Measurements from ENCODE around the gene UVSSA.

Gene UVSSA

GRCh38 chr4:1368421-1369090, 21.5 kb downstream of the UVSSA start:
- Histone ChIP-seq H3K27ac (no peak overlapping the region), H3K4me2 (no peak overlapping the region), H3K36me3 (ENCODE audit: insufficient read depth) (no peaks in the 10 kb centered on the region), H3K27me3 (ENCODE audit: insufficient read depth, low read depth) (no peaks in the 10 kb centered on the region), H4K20me1 (ENCODE audit: insufficient read depth) (no peaks in the 10 kb centered on the region), H2AFZ (ENCODE audit: low read depth) (no peak overlapping the region), H3K4me1 (ENCODE audit: low read depth, poor library complexity, severe bottlenecking) (no peaks in the 10 kb centered on the region), H3K4me3 (IDR thresholded peaks at IDR 0.05; ENCODE audit: insufficient read depth, low read depth, low read length) (no peak overlapping the region), H3K79me2 (ENCODE audit: insufficient read depth, low read depth) (no peaks in the 10 kb centered on the region), H3K9ac (no peak overlapping the region)
- TF ChIP-seq CTCF (conservative IDR thresholded peaks at IDR 0.05; ENCODE audit: low read depth, low read length) = no peak

GRCh38 chr4:1369091-1369450, 22.1 kb downstream of the UVSSA start:
- Histone ChIP-seq H3K36me3 (ENCODE audit: insufficient read depth) (no peaks in the 10 kb centered on the region), H3K4me1 (ENCODE audit: low read depth, poor library complexity, severe bottlenecking) (no peaks in the 10 kb centered on the region), H3K27me3 (ENCODE audit: insufficient read depth, low read depth) (no peaks in the 10 kb centered on the region), H3K4me2 (no peak overlapping the region), H3K9ac (no peak overlapping the region), H3K79me2 (ENCODE audit: insufficient read depth, low read depth) (no peaks in the 10 kb centered on the region), H4K20me1 (ENCODE audit: insufficient read depth) (no peaks in the 10 kb centered on the region), H3K4me3 (IDR thresholded peaks at IDR 0.05; ENCODE audit: insufficient read depth, low read depth, low read length) (no peak overlapping the region), H3K27ac (no peak overlapping the region), H2AFZ (ENCODE audit: low read depth) (no peak overlapping the region)
- TF ChIP-seq CTCF (conservative IDR thresholded peaks at IDR 0.05; ENCODE audit: low read depth, low read length) = no peak

DNA sequence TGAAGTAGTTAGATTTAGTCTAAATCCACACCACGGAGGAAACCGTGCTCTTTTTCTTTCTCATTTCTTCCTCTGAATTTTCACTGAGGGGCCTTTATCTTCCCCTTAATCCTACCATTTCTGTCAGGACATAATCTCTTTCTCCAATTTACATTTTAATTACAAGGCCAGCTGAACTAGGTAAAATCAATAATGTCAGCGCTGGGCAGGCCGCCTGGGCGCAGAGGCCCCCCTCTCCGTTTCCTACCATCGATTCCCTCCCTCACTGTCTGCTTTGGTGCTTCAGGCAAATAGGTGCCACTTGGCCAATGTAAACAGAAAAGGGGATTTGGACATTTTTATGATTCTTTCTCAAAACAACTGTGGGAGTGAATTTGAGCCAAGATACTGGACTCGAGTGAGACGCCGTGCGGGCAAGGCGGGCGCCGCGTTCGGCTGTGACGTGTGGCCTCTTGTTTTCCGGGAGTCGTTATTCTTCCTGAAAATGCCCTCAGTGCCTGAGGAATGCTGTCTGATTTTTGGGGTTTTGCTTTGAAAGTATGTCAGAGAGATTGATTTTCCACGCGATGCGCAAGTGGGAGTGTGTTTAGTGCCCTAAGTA, 22.6 kb downstream of the UVSSA start:
- no peak overlapping the region for H2AFZ ChIP-seq (ENCODE audit: low read depth)
- no peaks in the 10 kb centered on the region for H3K4me1 ChIP-seq (ENCODE audit: low read depth, poor library complexity, severe bottlenecking)
- H3K4me3 ChIP-seq (IDR thresholded peaks at IDR 0.05; ENCODE audit: insufficient read depth, low read depth, low read length) = no peak overlapping the region
- H3K27ac ChIP-seq = no peak overlapping the region
- H3K9ac ChIP-seq = no peak overlapping the region
- no peak overlapping the region for H3K4me2 ChIP-seq
- H3K79me2 ChIP-seq (ENCODE audit: insufficient read depth, low read depth) = no peaks in the 10 kb centered on the region
- TF ChIP-seq CTCF (conservative IDR thresholded peaks at IDR 0.05; ENCODE audit: low read depth, low read length) = no peak
- no peaks in the 10 kb centered on the region for H4K20me1 ChIP-seq (ENCODE audit: insufficient read depth)
- no peaks in the 10 kb centered on the region for H3K36me3 ChIP-seq (ENCODE audit: insufficient read depth)
- no peaks in the 10 kb centered on the region for H3K27me3 ChIP-seq (ENCODE audit: insufficient read depth, low read depth)

- H3K4me2 ChIP-seq = no peak overlapping the region
- no peak overlapping the region for H2AFZ ChIP-seq (ENCODE audit: low read depth)
- TF ChIP-seq CTCF (conservative IDR thresholded peaks at IDR 0.05; ENCODE audit: low read depth, low read length) = no peak
- no peaks in the 10 kb centered on the region for H3K36me3 ChIP-seq (ENCODE audit: insufficient read depth)
- H3K9ac ChIP-seq = no peak overlapping the region
- H3K79me2 ChIP-seq (ENCODE audit: insufficient read depth, low read depth) = no peaks in the 10 kb centered on the region
- H3K27ac ChIP-seq = no peak overlapping the region
- no peaks in the 10 kb centered on the region for H3K27me3 ChIP-seq (ENCODE audit: insufficient read depth, low read depth)
- H4K20me1 ChIP-seq (ENCODE audit: insufficient read depth) = no peaks in the 10 kb centered on the region
- no peak overlapping the region for H3K4me3 ChIP-seq (IDR thresholded peaks at IDR 0.05; ENCODE audit: insufficient read depth, low read depth, low read length)
- no peaks in the 10 kb centered on the region for H3K4me1 ChIP-seq (ENCODE audit: low read depth, poor library complexity, severe bottlenecking)
Measured at GRCh38 chr4:1370321-1371124, 23.5 kb downstream of the UVSSA start.

Measured in KMS-11 (cell line).